ELR (cell line): ENCODE results near the gene HSD3B2.

Experiments used
- DNase-seq: peaks from one replicate; pipeline ENCODE4 v3.0.0-alpha.2; 2015; ENCODE audit warnings: low read depth

HSD3B2 gene

DNA sequence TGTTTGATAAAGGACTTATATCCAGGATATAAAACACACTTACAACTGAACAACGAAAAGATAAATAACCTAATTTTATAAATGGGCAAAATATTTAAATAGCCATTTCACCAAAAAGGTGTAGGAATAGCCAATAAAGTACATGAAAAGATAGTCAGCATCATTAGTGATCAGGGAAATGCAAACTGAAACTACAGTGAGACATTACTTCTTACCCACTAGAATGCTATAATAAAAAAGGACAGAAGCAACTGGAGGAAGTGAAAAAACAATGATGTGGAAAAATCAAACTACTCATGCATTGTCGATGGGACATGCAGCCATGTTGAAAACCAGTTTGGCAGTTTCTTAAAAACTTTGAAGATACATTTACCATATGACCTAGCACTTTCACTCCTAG, 48.6 kb downstream of the HSD3B2 start:
- DNase-seq = no peak

DNA sequence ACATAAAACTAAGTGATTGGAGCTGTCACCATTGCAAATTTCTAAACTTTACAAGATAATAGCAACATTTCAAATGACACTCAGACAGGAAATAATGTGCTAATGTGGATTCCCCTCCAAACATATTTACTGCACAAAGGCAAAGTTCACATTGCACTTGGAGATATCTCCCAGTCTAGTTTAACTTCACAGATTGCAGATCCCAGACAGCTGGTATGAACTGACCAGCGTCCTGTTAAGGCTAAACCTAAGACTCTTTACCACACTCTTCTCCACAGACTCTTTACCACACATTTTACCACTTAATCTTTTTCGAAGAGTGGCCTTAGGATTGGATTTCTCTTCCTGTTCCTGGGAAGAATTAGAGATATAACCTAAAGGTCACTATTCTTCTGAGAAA, 51.5 kb downstream of the HSD3B2 start:
- no peak for DNase-seq

GRCh38 chr1:119467219-119467618, 52.3 kb downstream of the HSD3B2 start:
- DNase-seq = no peak

- DNase-seq = no peak
These were observed 53.1 kb downstream of the HSD3B2 start for GRCh38 chr1:119467857-119468668.

DNA sequence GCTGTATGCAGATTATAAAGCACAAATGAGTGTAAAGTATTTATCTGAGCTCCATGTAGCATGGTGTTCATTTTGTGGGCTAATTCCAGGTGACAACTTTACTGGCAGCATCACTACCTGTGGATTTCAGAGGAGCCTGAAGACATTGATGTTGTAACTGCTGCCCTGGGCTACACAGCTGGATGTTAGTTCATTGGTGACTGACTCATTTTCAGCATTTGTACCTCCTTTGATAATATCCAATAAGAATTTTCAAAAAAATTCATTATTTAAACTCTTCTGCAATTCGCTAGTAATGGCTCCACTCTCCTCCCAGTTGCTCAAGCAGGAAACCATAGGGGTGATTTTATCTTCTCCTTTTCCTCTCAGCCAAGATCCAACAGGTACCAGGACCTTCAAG, 54.8 kb downstream of the HSD3B2 start:
- no peak for DNase-seq

GRCh38 chr1:119470377-119470776, 55.4 kb downstream of the HSD3B2 start:
- DNase-seq = no peak

- no peak for DNase-seq
These were observed 56.0 kb downstream of the HSD3B2 start for GRCh38 chr1:119470958-119471357.

DNA sequence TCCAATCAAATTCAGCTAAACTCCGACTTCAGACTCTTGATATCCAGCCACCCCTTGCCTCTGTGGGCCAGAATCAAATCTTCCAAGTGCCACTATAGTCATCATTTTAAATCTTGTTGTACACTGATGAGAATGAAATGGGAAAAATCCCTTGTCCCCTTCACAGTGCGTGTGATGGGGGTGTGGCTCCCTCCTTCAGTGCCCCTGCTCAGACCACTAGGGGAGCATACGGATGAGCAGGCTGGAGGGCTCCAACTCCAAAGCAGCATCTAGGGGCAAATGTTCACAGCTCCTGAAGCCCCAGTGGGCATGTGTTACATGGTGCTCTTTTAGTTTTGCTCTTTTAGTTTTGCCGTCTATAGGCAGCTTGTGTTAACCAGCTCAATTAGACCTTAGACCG, 56.6 kb downstream of the HSD3B2 start:
- DNase-seq = no peak

DNA sequence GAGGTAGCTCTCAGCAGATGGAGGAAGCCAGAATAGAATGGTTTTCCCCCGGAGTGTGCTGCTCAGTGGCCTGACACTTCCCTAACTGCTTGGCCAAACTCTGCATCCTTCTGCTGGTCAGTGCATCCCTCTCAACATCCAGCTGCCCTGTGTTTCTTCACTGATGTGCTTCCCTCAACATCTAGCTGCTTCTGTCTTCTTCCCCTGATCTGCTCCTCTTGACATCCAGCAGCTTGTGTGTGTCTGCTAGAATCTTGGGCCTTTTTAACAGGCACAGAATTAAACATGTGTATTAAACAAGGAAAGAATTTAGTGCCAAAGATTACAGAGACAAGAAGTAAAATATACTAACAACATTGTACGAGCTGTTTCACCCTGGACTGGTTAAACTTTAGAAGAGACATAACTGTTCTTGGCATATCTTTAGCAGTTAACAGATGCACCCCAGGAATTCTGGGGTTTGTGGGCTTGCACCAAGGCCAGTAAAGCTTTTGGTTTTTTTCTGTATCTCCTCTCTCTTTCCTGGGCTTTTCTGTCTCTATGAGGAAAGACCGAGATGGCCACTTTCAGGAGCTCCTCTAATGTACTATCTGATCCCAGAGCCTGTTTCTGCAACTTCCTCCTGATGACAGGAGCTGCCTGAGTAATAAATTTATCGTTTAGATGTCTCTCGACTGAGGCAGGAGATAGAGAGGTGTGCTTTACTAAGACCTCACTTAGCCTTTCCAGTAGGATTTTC, 57.3 kb downstream of the HSD3B2 start:
- no peak for DNase-seq
